ENCODE measurements around the gene AQR. TPM values are rescaled to one million over a fixed set of nuclear protein-coding genes. Genes with fewer than 3 reads are reported as not detected.

Gene AQR
- total and polyA plus RNA-seq, 2 of the 13 experiments (the other 11 are each of a cell fraction or from before 2014, with no cell fraction given), result 18.7 to 31.3 TPM

- TF ChIP-seq ZNF784 (CRISPR knock-in tag; IDR thresholded peaks at IDR 0.05; ENCODE audit: borderline replicate concordance) (no peak), GPBP1L1 (CRISPR knock-in tag; IDR thresholded peaks at IDR 0.05) (no peak), ZNF576 (CRISPR knock-in tag; IDR thresholded peaks at IDR 0.05) (no peak), MNT (IDR thresholded peaks at IDR 0.05) (no peak), IRF2 (CRISPR knock-in tag; IDR thresholded peaks at IDR 0.05) (no peak), MYPOP (CRISPR knock-in tag; IDR thresholded peaks at IDR 0.05) (no peak), CSRNP1 (CRISPR knock-in tag; IDR thresholded peaks at IDR 0.05) (no peak), MTF1 (CRISPR knock-in tag; IDR thresholded peaks at IDR 0.05) (no peak), HCFC1 (IDR thresholded peaks at IDR 0.05; ENCODE audit: low read depth, low read length) (no peak), POLR2A (IDR thresholded peaks at IDR 0.05; ENCODE audit: insufficient read depth in 1 of 2, low read depth in 2 of 2, low read length in 2 of 2) (no peak), PRDM4 (CRISPR knock-in tag; IDR thresholded peaks at IDR 0.05; ENCODE audit: borderline replicate concordance) (no peak), TARDBP (CRISPR knock-in tag; IDR thresholded peaks at IDR 0.05) (no peak)
Measured at GRCh38 chr15:35003928-35004327, 34.4 kb upstream of the AQR start (continued).
